Keratinocyte (primary cell): ENCODE measurements around the gene SELENOF. TPM values are rescaled to one million over a fixed set of nuclear protein-coding genes. Genes with fewer than 3 reads are reported as not detected.

Experiments
- DNase-seq: peaks from one replicate; pipeline ENCODE4 v3.0.0-alpha.2; 2011; ENCODE audit warnings: low read depth, missing footprints, low spot score
- FAIRE-seq: peaks from 2 replicates; lab custom pipeline; 2011; peaks lifted over from hg19 to GRCh38; lab: Jason Lieb, UNC
- H2AFZ ChIP-seq: 2 replicates; pipeline ENCODE4 v1.6.0; 2012; ENCODE audit warnings: low read length, control low read depth, inconsistent platforms; ENCODE audit not compliant: control insufficient read depth
- H3K27ac ChIP-seq: 2 replicates; pipeline ENCODE4 v1.5.1; 2011; ENCODE audit warnings: low read length; ENCODE audit not compliant: control insufficient read depth, insufficient read depth
- H3K27me3 ChIP-seq: 3 replicates; pipeline ENCODE4 v1.6.0; 2011; ENCODE audit warnings: low read length; ENCODE audit not compliant: control insufficient read depth, insufficient read depth; ENCODE audit errors: extremely low read depth
- H3K36me3 ChIP-seq, 2 experiments: 2 replicates in 1 of 2; 3 replicates in 1 of 2; pipeline ENCODE4 v1.5.1; 2011; ENCODE audit warnings: low read length in 2 of 2, mild to moderate bottlenecking in 1 of 2; ENCODE audit not compliant: control insufficient read depth in 2 of 2, insufficient read depth in 2 of 2; ENCODE audit errors: extremely low read depth in 1 of 2
- H3K4me1 ChIP-seq: 3 replicates; pipeline ENCODE4 v1.5.1; 2011; ENCODE audit warnings: low read length; ENCODE audit not compliant: control insufficient read depth, insufficient read depth; ENCODE audit errors: extremely low read depth
- H3K4me2 ChIP-seq: 3 replicates; pipeline ENCODE4 v1.6.0; 2011; ENCODE audit warnings: low read depth, low read length; ENCODE audit not compliant: control insufficient read depth, insufficient read depth; ENCODE audit errors: extremely low read depth
- H3K4me3 ChIP-seq, 3 experiments: fragments of 200-600 bp in 1 of 3; sonication (generic) in 1 of 3; 2 replicates in 2 of 3; 3 replicates in 1 of 3; pipeline ENCODE4 v1.5.1; 2011 to 2016; ENCODE audit warnings: low read length in 3 of 3, mild to moderate bottlenecking in 3 of 3, control low read depth in 2 of 3, inconsistent platforms in 1 of 3, low read depth in 1 of 3, mixed read lengths in 1 of 3, mixed run types in 1 of 3, moderate library complexity in 1 of 3; ENCODE audit not compliant: control insufficient read depth in 2 of 3, insufficient read depth in 2 of 3; ENCODE audit errors: extremely low read depth in 1 of 3
- H3K79me2 ChIP-seq: 2 replicates; pipeline ENCODE4 v1.6.0; 2012; ENCODE audit warnings: low read length; ENCODE audit not compliant: control insufficient read depth, insufficient read depth
- H3K9ac ChIP-seq: 3 replicates; pipeline ENCODE4 v1.6.0; 2011; ENCODE audit warnings: low read length; ENCODE audit not compliant: control insufficient read depth, insufficient read depth; ENCODE audit errors: extremely low read depth
- H3K9me1 ChIP-seq: 3 replicates; pipeline ENCODE4 v1.6.0; 2011; ENCODE audit warnings: low read length; ENCODE audit not compliant: control insufficient read depth, insufficient read depth; ENCODE audit errors: extremely low read depth
- H3K9me3 ChIP-seq: 2 replicates; pipeline ENCODE4 v1.5.1; 2012; ENCODE audit warnings: low read depth, low read length; ENCODE audit not compliant: control insufficient read depth
- H4K20me1 ChIP-seq: 3 replicates; pipeline ENCODE4 v1.6.0; 2011; ENCODE audit warnings: low read length; ENCODE audit not compliant: control insufficient read depth, insufficient read depth; ENCODE audit errors: extremely low read depth
- CTCF ChIP-seq, 3 experiments: IDR thresholded peaks in 1 of 3; conservative IDR thresholded peaks in 1 of 3; optimal IDR thresholded peaks in 1 of 3; 2 replicates in 2 of 3; 3 replicates in 1 of 3; pipeline versions ENCODE3 to v1.5.1; 2011; ENCODE audit warnings: low read length in 3 of 3, mild to moderate bottlenecking in 3 of 3, moderate library complexity in 2 of 3, control low read depth in 1 of 3, inconsistent platforms in 1 of 3; ENCODE audit not compliant: insufficient read depth in 2 of 3; ENCODE audit errors: extremely low read depth in 1 of 3
- EZH2 ChIP-seq: IDR thresholded peaks from one replicate; pipeline ENCODE4 v1.6.1; 2012; ENCODE audit warnings: inconsistent platforms, mild to moderate bottlenecking, low read length, moderate library complexity
- dilution Hi-C: fragments of 300-500 bp; cut with MboI; formaldehyde crosslinking; loops from one replicate; pipeline ENCODE4 v1.7.0; 2020; ENCODE audit warnings: low sequenced_read_pairs; ENCODE audit not compliant: extremely low pct_ligation_motif_present
- polyA plus RNA-seq, 5 experiments: library from polyadenylated mRNA; depleted of rRNA in 3 of 5; stranded (reverse) in 3 of 5; stranded (forward) in 1 of 5; unstranded in 1 of 5; fragments of >200 nt; gene quantifications; 1 replicate in 1 of 5; 2 replicates in 3 of 5; 3 replicates in 1 of 5; pipeline versions ENCODE4 v1.2.1 to v1.2.3, GENCODE V29; 2011 to 2012; ENCODE audit warnings: missing spikeins in 2 of 5, low read depth in 1 of 5, low replicate concordance in 1 of 5

Gene SELENOF
- polyA plus RNA-seq, 1 donor (not counting 4 experiments of a cell fraction or from before 2014, with no cell fraction given) = 246 TPM

GRCh38 chr1:86948212-86948611 lies 34.3 kb upstream of the SELENOF start:
- dilution Hi-C loops = no loop called here
- DNase-seq (no peak), FAIRE-seq (no peak)
- H4K20me1 ChIP-seq = no peaks in the 10 kb centered on the region
- no peak overlapping the region for H3K9ac ChIP-seq
- no peak overlapping the region for H3K4me2 ChIP-seq
- H3K4me1 ChIP-seq = no peaks in the 10 kb centered on the region
- H3K36me3 ChIP-seq = no peaks in the 10 kb centered on the region
- H3K27ac ChIP-seq = no peak overlapping the region
- H3K9me1 ChIP-seq = no peaks in the 10 kb centered on the region
- H3K9me3 ChIP-seq = no peaks in the 10 kb centered on the region
- H3K4me3 ChIP-seq = no peak overlapping the region
- TF ChIP-seq CTCF (optimal IDR thresholded peaks at IDR 0.05 in 1 of 3, IDR thresholded peaks at IDR 0.05 in 1 of 3, conservative IDR thresholded peaks at IDR 0.05 in 1 of 3; ENCODE audit: extremely low read depth in 1 of 3, insufficient read depth in 2 of 3, low read length in 3 of 3) (no peak), EZH2 (no peak)
- no peaks in the 10 kb centered on the region for H3K79me2 ChIP-seq
- H3K27me3 ChIP-seq = no peaks in the 10 kb centered on the region
- no peak overlapping the region for H2AFZ ChIP-seq

DNA sequence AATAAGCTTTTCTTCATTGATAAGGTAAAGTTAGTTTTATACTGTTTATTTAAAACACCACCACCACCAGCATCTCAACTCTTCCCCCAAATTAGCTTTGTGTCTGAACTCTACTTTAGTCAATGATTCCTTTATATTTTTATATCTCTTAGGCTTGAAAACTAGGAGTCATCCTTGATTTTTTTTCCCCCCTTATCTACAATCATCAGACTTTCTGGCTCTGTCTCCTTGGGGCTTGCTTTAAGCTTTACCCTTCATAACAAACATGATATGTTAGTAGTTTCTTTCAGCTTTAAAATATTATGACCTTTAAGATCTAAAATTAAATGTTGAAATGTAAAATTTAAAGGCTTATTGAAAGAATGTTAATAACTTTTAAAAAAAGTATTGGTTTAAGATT lies 28.8 kb upstream of the SELENOF start:
- H3K27ac ChIP-seq = no peak overlapping the region
- DNase-seq = no peak
- H4K20me1 ChIP-seq = no peaks in the 10 kb centered on the region
- no peaks in the 10 kb centered on the region for H3K9me1 ChIP-seq
- H3K9ac ChIP-seq = no peak overlapping the region
- H3K27me3 ChIP-seq = no peaks in the 10 kb centered on the region
- no peak overlapping the region for H3K4me3 ChIP-seq
- no peak overlapping the region for H2AFZ ChIP-seq
- no peaks in the 10 kb centered on the region for H3K9me3 ChIP-seq
- dilution Hi-C loops = no loop called here
- FAIRE-seq = no peak
- H3K36me3 ChIP-seq = no peaks in the 10 kb centered on the region
- TF ChIP-seq CTCF (optimal IDR thresholded peaks at IDR 0.05 in 1 of 3, IDR thresholded peaks at IDR 0.05 in 1 of 3, conservative IDR thresholded peaks at IDR 0.05 in 1 of 3; ENCODE audit: extremely low read depth in 1 of 3, insufficient read depth in 2 of 3, low read length in 3 of 3) (no peak), EZH2 (no peak)
- no peaks in the 10 kb centered on the region for H3K4me1 ChIP-seq
- H3K79me2 ChIP-seq = peaks cover 5% of the 10 kb centered on the region
- H3K4me2 ChIP-seq = no peak overlapping the region
